H1 (cell line): ENCODE results near the gene SLC2A1. TPM values are rescaled to one million over a fixed set of nuclear protein-coding genes. Genes with fewer than 3 reads are reported as not detected.

Source experiments
- CTCF ChIA-PET: fragments of 300-600 bp; sonication (Branson Sonifier 250); formaldehyde crosslinking; loops from one replicate; lab custom pipeline; 2021; ENCODE audit not compliant: partially characterized antibody; lab: Charles Lee
- POLR2A ChIA-PET: fragments of 300-600 bp; sonication (Branson Sonifier 250); formaldehyde crosslinking; loops from one replicate; lab custom pipeline; 2021; ENCODE audit warnings: inconsistent platforms; ENCODE audit not compliant: partially characterized antibody; lab: Charles Lee
- DNase-seq, 2 experiments: peaks; one replicate each; pipeline versions ENCODE4 v3.0.0 to v3.0.0-alpha.2; 2010 to 2022; ENCODE audit warnings: low spot score in 2 of 2, low read depth in 1 of 2, mixed read lengths in 1 of 2
- FAIRE-seq: peaks from 2 replicates; lab custom pipeline; 2011; peaks lifted over from hg19 to GRCh38; lab: Jason Lieb, UNC
- H2AFZ ChIP-seq: 2 replicates; pipeline ENCODE4 v1.8.1; 2012; ENCODE audit warnings: low read length, inconsistent platforms
- H2AK5ac ChIP-seq: 2 replicates; pipeline ENCODE4 v1.6.1; 2013; ENCODE audit warnings: low read depth, low read length
- H2BK120ac ChIP-seq: replicated peaks from 2 replicates; pipeline ENCODE3; 2013; ENCODE audit warnings: low read depth, low read length, inconsistent platforms
- H2BK12ac ChIP-seq: 2 replicates; pipeline ENCODE4 v1.6.1; 2013; ENCODE audit warnings: low read depth, low read length
- H2BK15ac ChIP-seq: 2 replicates; pipeline ENCODE4 v1.6.1; 2013; ENCODE audit warnings: low read length
- H2BK20ac ChIP-seq: 2 replicates; pipeline ENCODE4 v1.6.1; 2013; ENCODE audit warnings: low read length
- H2BK5ac ChIP-seq: 2 replicates; pipeline ENCODE4 v1.6.1; 2013; ENCODE audit warnings: low read depth, low read length
- H3K14ac ChIP-seq: 2 replicates; pipeline ENCODE4 v1.6.1; 2013; ENCODE audit warnings: inconsistent platforms; ENCODE audit not compliant: insufficient read length
- H3K18ac ChIP-seq: 2 replicates; pipeline ENCODE4 v1.6.1; 2013; ENCODE audit warnings: low read length; ENCODE audit errors: extremely low read depth
- H3K23ac ChIP-seq: 2 replicates; pipeline ENCODE4 v1.6.1; 2013; ENCODE audit warnings: inconsistent platforms; ENCODE audit not compliant: insufficient read length
- H3K23me2 ChIP-seq: 2 replicates; pipeline ENCODE4 v1.6.1; 2013; ENCODE audit warnings: low read depth, low read length
- H3K27ac ChIP-seq: 2 replicates; pipeline ENCODE4 v1.6.1; 2011; ENCODE audit warnings: low read depth, low read length, inconsistent platforms
- H3K27me3 ChIP-seq, 4 experiments: replicated peaks in 1 of 4; 1 replicate in 1 of 4; 2 replicates in 3 of 4; pipeline versions ENCODE4 v1.6.1 to v1.8.1; 2011 to 2013; ENCODE audit warnings: low read length in 3 of 4, mild to moderate bottlenecking in 3 of 4, inconsistent platforms in 2 of 4, mixed read lengths in 2 of 4, moderate library complexity in 1 of 4; ENCODE audit not compliant: control insufficient read depth in 3 of 4, insufficient read depth in 3 of 4; ENCODE audit errors: extremely low read depth in 1 of 4
- H3K36me3 ChIP-seq, 4 experiments: 2 replicates each; pipeline versions ENCODE4 v1.6.1 to v1.8.1; 2011 to 2013; ENCODE audit warnings: mild to moderate bottlenecking in 4 of 4, low read length in 3 of 4, moderate library complexity in 2 of 4, control low read depth in 1 of 4, inconsistent platforms in 1 of 4; ENCODE audit not compliant: insufficient read depth in 4 of 4, control insufficient read depth in 2 of 4
- H3K4ac ChIP-seq: replicated peaks from 2 replicates; pipeline ENCODE3; 2013; ENCODE audit warnings: low read length, low read depth, mixed read lengths, inconsistent platforms; ENCODE audit not compliant: insufficient read length
- H3K4me1 ChIP-seq, 4 experiments: replicated peaks in 1 of 4; 1 replicate in 1 of 4; 2 replicates in 3 of 4; pipeline versions ENCODE4 v1.6.1 to v1.8.1; 2011 to 2013; ENCODE audit warnings: low read length in 3 of 4, inconsistent platforms in 2 of 4, mixed read lengths in 1 of 4; ENCODE audit not compliant: insufficient read depth in 4 of 4, control insufficient read depth in 3 of 4
- H3K4me2 ChIP-seq, 2 experiments: 2 replicates each; pipeline versions ENCODE4 v1.6.1 to v1.8.1; 2011 to 2013; ENCODE audit warnings: low read depth in 2 of 2, low read length in 2 of 2, control low read depth in 1 of 2, inconsistent platforms in 1 of 2, mild to moderate bottlenecking in 1 of 2; ENCODE audit not compliant: insufficient read depth in 1 of 2
- H3K4me3 ChIP-seq, 4 experiments: fragments of 200-600, 300-600 bp in 1 of 4; sonication (generic), shearing (Covaris generic), sonication (Bioruptor Twin) in 1 of 4; 2 replicates each; pipeline versions ENCODE4 v1.5.1 to v1.8.1; 2011 to 2016; ENCODE audit warnings: low read length in 4 of 4, low read depth in 3 of 4, control low read depth in 2 of 4, inconsistent platforms in 2 of 4, mild to moderate bottlenecking in 2 of 4, mixed read lengths in 1 of 4, moderate library complexity in 1 of 4; ENCODE audit not compliant: insufficient read depth in 2 of 4; ENCODE audit errors: extremely low read depth in 1 of 4
- H3K56ac ChIP-seq: replicated peaks from 2 replicates; pipeline ENCODE3; 2013; ENCODE audit warnings: low read depth, mild to moderate bottlenecking, mixed read lengths, low read length, inconsistent platforms; ENCODE audit not compliant: insufficient read length
- H3K79me1 ChIP-seq: 2 replicates; pipeline ENCODE4 v1.6.1; 2013; ENCODE audit warnings: low read depth, low read length, control low read depth
- H3K79me2 ChIP-seq, 2 experiments: 2 replicates each; pipeline versions ENCODE4 v1.6.1 to v1.8.1; 2012 to 2013; ENCODE audit warnings: low read length in 2 of 2, mild to moderate bottlenecking in 2 of 2, inconsistent platforms in 1 of 2; ENCODE audit not compliant: insufficient read depth in 2 of 2, control insufficient read depth in 1 of 2
- H3K9ac ChIP-seq, 4 experiments: replicated peaks in 1 of 4; 1 replicate in 1 of 4; 2 replicates in 3 of 4; pipeline versions ENCODE4 v1.6.1 to v1.8.1; 2011 to 2013; ENCODE audit warnings: low read depth in 3 of 4, low read length in 3 of 4, control low read depth in 2 of 4, mild to moderate bottlenecking in 2 of 4, moderate library complexity in 2 of 4, inconsistent platforms in 1 of 4; ENCODE audit errors: extremely low read depth in 1 of 4
- H3K9me3 ChIP-seq, 2 experiments: 2 replicates each; pipeline versions ENCODE4 v1.6.1 to v1.8.1; 2012 to 2013; ENCODE audit warnings: mild to moderate bottlenecking in 2 of 2, moderate library complexity in 2 of 2, control low read depth in 1 of 2, inconsistent platforms in 1 of 2, low read depth in 1 of 2, low read length in 1 of 2, mixed read lengths in 1 of 2; ENCODE audit not compliant: insufficient read depth in 2 of 2
- H4K20me1 ChIP-seq, 2 experiments: replicated peaks in 1 of 2; 2 replicates each; pipeline versions ENCODE3 to v1.8.1; 2011 to 2013; ENCODE audit warnings: inconsistent platforms in 2 of 2, low read length in 2 of 2, mild to moderate bottlenecking in 1 of 2; ENCODE audit not compliant: insufficient read depth in 2 of 2, control insufficient read depth in 1 of 2
- H4K5ac ChIP-seq: 2 replicates; pipeline ENCODE4 v1.6.1; 2013; ENCODE audit warnings: low read length, low read depth, mixed read lengths, inconsistent platforms; ENCODE audit not compliant: insufficient read length
- H4K8ac ChIP-seq: 2 replicates; pipeline ENCODE4 v1.8.0; 2013; ENCODE audit warnings: mild to moderate bottlenecking, moderate library complexity, low read length, inconsistent platforms; ENCODE audit not compliant: insufficient read depth; ENCODE audit errors: extremely low read depth
- H4K91ac ChIP-seq: replicated peaks from 2 replicates; pipeline ENCODE3; 2013; ENCODE audit warnings: low read length, mixed read lengths, inconsistent platforms; ENCODE audit not compliant: insufficient read length
- JUN ChIP-seq: IDR thresholded peaks from 2 replicates; pipeline ENCODE4 v1.6.1; 2011; ENCODE audit warnings: low read depth, mild to moderate bottlenecking, improper control_type of control experiment, low read length
- POLR2A ChIP-seq, 2 experiments: IDR thresholded peaks; 1 replicate in 1 of 2; 2 replicates in 1 of 2; pipeline ENCODE4 v1.6.1; 2011; ENCODE audit warnings: low read depth in 2 of 2, low read length in 2 of 2, mild to moderate bottlenecking in 2 of 2; ENCODE audit errors: control extremely low read depth in 1 of 2
- POLR2AphosphoS5 ChIP-seq: IDR thresholded peaks from 2 replicates; pipeline ENCODE4 v1.6.1; 2011; ENCODE audit warnings: low read depth, low read length
- RAD21 ChIP-seq, 2 experiments: IDR thresholded peaks in 1 of 2; conservative IDR thresholded peaks in 1 of 2; 2 replicates each; pipeline ENCODE4 v1.6.1; 2011; ENCODE audit warnings: low read depth in 2 of 2, low read length in 2 of 2, improper control_type of control experiment in 1 of 2, inconsistent platforms in 1 of 2, mild to moderate bottlenecking in 1 of 2, moderate library complexity in 1 of 2
- WGBS, 2 experiments: shearing (Covaris generic) in 1 of 2; methylation state at CpG; one replicate each; pipeline versions ENCODE4 v1.1.6 to v1.1.7; 2013 to 2015; ENCODE audit warnings: low lambda C conversion rate in 2 of 2, mixed read lengths in 2 of 2, inconsistent platforms in 1 of 2, low coverage in 1 of 2, missing lambda C conversion rate in 1 of 2; ENCODE audit not compliant: insufficient replicate concordance in 2 of 2, insufficient coverage in 1 of 2, insufficient read length in 1 of 2; ENCODE audit errors: extremely low coverage in 1 of 2, missing lambda C conversion rate in 1 of 2; 5-methylcytosine and 5-hydroxymethylcytosine counted together
- polyA plus RNA-seq, 7 experiments: library from polyadenylated mRNA; depleted of rRNA in 3 of 7; stranded (reverse) in 5 of 7; unstranded in 2 of 7; fragments of >200 nt in 5 of 7; fragments of 200-250 nt in 2 of 7; gene quantifications; 1 replicate in 5 of 7; 2 replicates in 1 of 7; 4 replicates in 1 of 7; pipeline versions ENCODE4 v1.2.1 to v1.2.3, GENCODE V29; 2011 to 2013; ENCODE audit warnings: missing spikeins in 2 of 7, mixed read lengths in 2 of 7
- total RNA-seq: library from RNA; stranded (reverse); fragmentation: NEBNext Ultra II Directional; extraction: Animal tissue kit (Norgen Biotek cat#: 25700); gene quantifications from 2 replicates; pipeline ENCODE4 v1.2.1, GENCODE V29; 2021
- TF ChIP-seq, protein P1 (sequence below): IDR thresholded peaks from 2 replicates; pipeline ENCODE4 v1.6.1; 2011; ENCODE audit warnings: low read length, improper control_type of control experiment

The SLC2A1 gene
- total and polyA plus RNA-seq, 2 of the 8 experiments (the other 6 are each of a cell fraction or from before 2014, with no cell fraction given), result 230 to 308 TPM

DNA sequence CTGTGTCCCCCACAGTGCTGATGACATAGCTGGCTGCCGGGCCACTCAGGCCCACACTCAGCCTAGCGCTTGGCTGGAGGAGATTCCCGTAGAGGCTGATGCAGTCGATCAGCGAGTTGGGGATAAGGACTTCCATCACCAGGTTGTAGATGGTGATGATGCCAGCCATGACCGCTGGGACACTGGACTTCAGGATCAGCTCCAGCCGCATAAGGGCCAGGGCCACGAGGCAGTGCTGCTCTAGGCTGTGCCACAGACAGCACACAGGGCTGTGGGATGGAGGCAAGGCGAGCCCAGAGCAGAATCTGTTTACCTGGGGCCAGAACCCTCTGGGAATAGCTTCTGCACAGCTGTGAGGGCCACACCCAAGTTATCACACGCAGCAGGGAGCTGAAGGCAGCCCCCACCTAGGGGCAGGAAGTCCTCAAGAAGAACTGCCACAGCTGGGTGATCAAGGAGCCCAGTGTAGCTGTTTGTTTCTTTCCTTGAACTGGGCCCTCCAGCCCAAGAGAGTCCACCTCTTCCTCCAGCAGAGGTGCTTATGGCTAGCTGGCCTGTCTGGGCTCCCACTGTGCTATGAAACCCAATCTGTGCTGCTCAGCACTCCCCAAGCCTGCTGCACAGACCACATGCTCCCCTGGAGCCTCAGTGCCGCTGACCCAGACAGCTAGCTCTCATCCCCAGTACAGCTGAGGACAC is 6.2 kb downstream of the SLC2A1 start:
- DNase-seq, result no peak
- Histone ChIP-seq H3K4me2 (peak overlapping the region in 1 of 2 experiments; percentile 81; a peak in 2 of 4 replicates), H3K9ac (no peak overlapping the region; a peak in 1 of 7 replicates)

More for the DNA sequence above, 6.2 kb downstream of the SLC2A1 start:
- 89% methylated on average over 11 of the region's 11 CpGs; no CpG with 5 or more reads in 1 of the 2 experiments for WGBS, 2 experiments
- Histone ChIP-seq H3K27ac (peak overlapping the region; percentile 43), H3K18ac (no peak overlapping the region), H3K27me3 (no peaks in the 10 kb centered on the region), H3K4me1 (peaks cover 22 to 59% (median 45%) of the 10 kb centered on the region in 4 experiments), H3K9me3 (no peaks in the 10 kb centered on the region), H3K79me1 (peaks cover 25% of the 10 kb centered on the region), H2BK5ac (0 out of 2 replicates have a peak overlapping the region, but pooled peaks have one; percentile 15), H4K5ac (no peak overlapping the region), H3K23me2 (no peaks in the 10 kb centered on the region; the same call in 1 of the 2 replicates), H4K20me1 (peaks cover 71 to 74% of the 10 kb centered on the region in 2 experiments), H4K8ac (no peak overlapping the region), H4K91ac (no peak overlapping the region), H3K56ac (no peak overlapping the region), H2BK20ac (no peak overlapping the region), H3K79me2 (peaks cover 86 to 99% of the 10 kb centered on the region in 2 experiments), H2BK120ac (no peak overlapping the region), H3K14ac (no peak overlapping the region), H2BK12ac (no peak overlapping the region), H2AK5ac (0 out of 2 replicates have a peak overlapping the region, but pooled peaks have one; percentile 75), H3K4me3 (no peak overlapping the region; a peak in 1 of 8 replicates), H2AFZ (no peak overlapping the region), H3K4ac (no peak overlapping the region), H3K23ac (no peak overlapping the region), H2BK15ac (no peak overlapping the region), H3K36me3 (peaks cover 16 to 70% (median 17%) of the 10 kb centered on the region in 4 experiments; a peak in 7 of 8 replicates)
- FAIRE-seq, result no peak
- CTCF ChIA-PET, result interaction anchor here (0.8 to 4.1 kb wide), 12 partner anchors 8 to 175 kb away, joined by 3 to 29 read pairs (median 4); no protein-coding TSS in a partner anchor
- POLR2A ChIA-PET, result interaction anchor here (0.6 to 14.7 kb wide), 12 partner anchors 10 to 112 kb away, joined by 3 to 140 read pairs (median 4); no protein-coding TSS in a partner anchor
- TF ChIP-seq POLR2AphosphoS5 (peak; percentile 47; the same call in 1 of the 2 replicates), JUN (no peak), POLR2A (IDR thresholded peaks at IDR 0.05; ENCODE audit: control extremely low read depth in 1 of 2, low read depth in 2 of 2, low read length in 2 of 2) (peak in 1 of 2 experiments; percentile 37; a peak in 2 of 3 replicates), RAD21 (IDR thresholded peaks at IDR 0.05 in 1 of 2, conservative IDR thresholded peaks at IDR 0.05 in 1 of 2; ENCODE audit: low read depth in 2 of 2, low read length in 2 of 2) (no peak)
- TF ChIP-seq, protein P1, sequence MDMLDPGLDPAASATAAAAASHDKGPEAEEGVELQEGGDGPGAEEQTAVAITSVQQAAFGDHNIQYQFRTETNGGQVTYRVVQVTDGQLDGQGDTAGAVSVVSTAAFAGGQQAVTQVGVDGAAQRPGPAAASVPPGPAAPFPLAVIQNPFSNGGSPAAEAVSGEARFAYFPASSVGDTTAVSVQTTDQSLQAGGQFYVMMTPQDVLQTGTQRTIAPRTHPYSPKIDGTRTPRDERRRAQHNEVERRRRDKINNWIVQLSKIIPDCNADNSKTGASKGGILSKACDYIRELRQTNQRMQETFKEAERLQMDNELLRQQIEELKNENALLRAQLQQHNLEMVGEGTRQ, result no peak
